Stimulated activated CD4-positive, alpha-beta T cell treated with anti-CD3 and anti-CD28 coated beads, Interleukin-1b, Interleukin-23, amount 100 ng/mL, for 4 hours (primary cell): Measurements from ENCODE around the gene CASKIN1.

ENCODE experiments used
- DNase-seq, 2 donors: peaks; one replicate each; pipeline ENCODE4 v3.0.0-alpha.2; 2020; ENCODE audit warnings: low read depth in 2 of 2

CASKIN1 gene

DNA sequence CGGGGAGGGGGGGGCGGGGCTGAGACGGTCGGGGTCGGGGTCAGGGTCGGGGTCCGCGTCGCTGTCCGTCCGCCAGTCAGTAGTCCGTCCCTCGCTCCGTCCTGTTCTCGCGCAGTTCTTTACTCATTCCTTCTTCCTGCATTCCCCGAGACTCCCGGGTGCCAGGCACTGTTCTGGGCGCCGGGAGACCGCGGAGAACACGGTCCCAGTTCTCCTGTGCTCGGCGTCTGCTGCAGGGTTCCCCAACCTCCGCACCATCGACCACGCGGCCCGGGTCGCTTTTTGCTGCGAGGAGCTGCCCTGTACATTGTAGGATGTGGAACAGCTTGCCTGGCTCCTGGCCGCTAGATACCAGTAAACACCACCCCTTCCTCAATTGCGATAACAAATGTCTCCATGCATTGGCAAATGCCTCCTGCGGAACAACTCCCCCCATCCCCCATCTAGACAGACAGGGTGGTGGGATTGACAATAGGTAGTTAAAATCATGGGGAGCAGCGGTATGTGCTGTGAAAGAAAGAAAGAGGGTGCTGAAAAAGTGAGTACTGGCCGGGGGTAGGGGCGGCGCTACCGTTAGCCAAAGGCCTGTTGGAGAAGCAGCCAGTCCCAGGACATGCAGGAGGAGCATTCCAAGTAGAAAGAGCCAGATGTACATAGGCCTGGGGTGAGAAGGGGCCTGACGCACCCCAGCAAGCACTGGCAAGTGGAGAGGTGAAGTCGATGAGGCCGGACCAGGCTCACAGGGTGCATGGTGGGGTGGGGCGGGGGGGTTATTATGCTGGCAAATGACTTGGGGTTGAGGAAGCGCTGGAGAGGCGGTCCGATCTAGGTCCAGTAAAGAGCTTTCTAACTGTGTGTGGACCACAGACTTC is 40.2 kb downstream of the CASKIN1 start:
- no peak for DNase-seq

DNA sequence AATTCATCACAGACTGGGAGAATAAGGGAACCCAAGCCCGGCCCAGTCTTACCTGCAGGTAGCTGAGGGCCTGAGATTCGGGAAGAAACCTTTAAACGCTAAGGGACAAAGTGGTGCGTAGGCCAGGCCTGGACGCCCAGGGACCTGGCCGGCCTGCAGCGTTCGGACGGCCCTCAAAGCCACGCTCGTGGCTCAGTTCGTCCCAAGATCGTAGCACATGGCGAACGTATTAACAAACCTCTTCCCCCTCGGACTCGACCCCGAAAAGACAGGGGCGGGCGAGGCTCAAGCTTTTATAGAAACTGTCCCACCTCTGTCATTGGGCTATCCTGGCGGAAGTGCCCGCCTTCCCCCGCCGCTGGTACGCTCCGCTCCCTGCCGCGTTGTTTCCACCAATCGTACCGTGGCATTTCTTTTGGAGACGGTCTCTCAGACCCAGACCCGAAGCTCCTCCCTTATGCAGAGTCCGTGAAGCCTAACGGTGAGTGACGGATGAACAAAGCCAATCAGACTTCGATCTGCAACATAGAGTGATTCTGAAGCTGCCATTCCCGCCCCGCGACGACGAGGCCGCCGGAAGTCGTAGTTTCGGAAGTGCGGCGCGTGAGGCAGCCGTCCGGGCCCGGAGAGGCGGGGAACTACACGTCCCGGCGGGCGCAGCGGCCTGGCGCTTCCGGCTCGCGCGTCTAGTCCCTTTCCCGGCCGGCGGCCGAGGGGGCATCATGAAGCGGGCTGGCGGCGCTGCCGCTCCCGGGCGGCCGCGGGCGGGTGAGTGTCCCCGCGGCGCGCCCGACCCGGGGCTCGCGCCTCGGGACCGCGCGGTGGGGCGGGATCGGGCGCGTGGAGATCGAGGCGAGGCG is 41.1 kb downstream of the CASKIN1 start, which contains the start of gene TRAF7:
Gene TRAF7, plus strand, starts transcription at position 692 of the 860 bp plus-strand sequence. CDS start 8,139 bp downstream, outside the sequence.
- peak; percentile 90 for DNase-seq

DNA sequence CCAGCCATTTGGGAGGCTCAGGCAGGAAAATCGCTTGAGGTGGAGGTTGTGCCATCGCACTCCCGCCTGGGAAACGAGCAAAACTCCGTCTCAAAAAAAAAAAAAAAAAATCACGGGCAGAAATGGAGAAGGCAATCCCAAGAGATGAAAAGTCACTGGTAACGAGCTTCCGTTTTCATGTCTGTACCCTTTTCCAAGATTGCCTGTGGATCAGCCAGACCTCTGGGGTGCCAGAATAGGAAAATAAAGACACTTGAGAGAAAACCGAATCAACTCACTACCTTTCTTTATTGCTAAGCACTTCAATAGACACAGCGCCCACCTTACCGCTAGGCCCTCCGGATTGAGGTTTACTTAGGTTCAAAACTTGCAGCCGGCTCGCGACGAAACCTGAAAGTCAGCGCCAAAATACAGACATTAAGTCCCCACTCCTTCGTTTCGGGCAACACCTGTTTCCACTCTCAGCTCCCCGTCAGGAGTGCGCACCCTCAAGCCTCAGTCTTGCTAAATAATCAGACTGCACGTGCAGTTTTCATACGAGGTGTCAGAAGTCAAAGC is 41.8 kb downstream of the CASKIN1 start:
- DNase-seq = peak in 1 of 2 donors; percentile 43

DNA sequence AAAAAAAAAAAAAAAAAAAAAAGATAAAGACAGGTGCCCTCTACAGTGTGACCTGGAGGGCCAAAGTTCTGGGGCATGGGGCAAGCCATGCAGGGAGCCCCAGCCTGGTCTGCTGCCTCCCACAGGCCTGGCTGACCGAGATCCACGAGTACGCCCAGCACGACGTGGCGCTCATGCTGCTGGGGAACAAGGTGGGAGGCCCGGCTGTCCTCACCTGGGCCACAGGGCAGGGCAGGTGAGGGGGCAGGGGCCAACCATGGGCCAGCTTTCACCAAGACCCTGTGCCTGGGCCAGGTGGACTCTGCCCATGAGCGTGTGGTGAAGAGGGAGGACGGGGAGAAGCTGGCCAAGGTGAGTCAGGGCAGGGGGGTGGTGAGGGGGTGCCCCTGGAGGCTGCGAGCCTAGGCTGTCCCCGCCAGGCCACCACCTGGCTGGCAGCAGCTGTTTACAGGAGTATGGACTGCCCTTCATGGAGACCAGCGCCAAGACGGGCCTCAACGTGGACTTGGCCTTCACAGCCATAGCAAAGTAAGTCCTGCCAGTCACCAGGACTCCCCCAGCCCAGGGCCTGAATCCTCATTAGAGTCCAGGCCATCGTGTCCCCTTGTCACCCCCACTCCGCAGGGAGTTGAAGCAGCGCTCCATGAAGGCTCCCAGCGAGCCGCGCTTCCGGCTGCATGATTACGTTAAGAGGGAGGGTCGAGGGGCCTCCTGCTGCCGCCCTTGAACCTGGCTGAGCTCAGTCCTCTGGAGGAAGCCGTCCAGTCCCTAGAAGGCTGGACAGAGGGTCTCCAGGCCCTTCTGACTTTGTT is 43.5 kb downstream of the CASKIN1 start:
- DNase-seq = peak in 1 of 2 donors; percentile 37

DNA sequence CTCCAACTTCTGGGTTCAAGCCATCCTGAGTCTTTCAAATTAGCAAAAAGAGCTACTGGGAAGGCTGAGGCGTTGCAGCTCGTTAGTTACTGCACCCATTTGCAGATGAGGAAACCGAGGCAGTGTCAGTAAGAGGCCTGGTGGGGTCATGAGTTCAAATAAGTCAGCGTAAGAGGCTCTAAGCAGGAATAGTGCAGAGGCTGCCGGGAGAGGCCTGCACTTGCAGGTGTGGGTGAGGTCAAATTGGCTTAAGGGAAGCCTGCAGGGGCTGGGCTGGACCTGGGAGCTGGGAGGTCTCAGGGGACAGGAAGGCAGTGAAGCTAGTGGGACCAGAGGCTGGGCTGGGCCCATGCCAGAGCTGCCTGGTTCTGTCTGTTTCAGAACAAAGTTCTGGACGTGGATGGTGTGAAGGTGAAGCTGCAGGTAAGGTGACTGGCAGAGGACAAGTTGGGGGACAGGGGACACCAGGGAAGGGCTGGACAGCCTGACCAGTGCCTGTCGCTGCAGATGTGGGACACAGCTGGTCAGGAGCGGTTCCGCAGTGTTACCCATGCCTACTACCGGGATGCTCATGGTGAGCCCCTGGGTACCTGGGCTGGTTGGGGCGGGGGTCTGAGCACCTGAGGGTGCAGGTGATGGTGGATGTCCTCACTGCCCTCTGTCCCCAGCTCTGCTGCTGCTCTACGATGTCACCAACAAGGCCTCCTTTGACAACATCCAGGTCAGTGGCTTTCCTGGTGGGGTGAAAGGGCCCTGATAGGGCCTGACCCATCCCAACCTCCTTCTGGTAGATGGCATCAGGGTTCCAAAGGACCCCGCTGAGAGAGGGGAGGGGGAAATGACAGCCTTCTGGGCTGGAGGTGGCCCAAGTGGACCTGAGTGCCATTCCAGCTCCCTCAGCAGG is 45.0 kb downstream of the CASKIN1 start:
- peak in 1 of 2 donors; percentile 24 for DNase-seq

DNA sequence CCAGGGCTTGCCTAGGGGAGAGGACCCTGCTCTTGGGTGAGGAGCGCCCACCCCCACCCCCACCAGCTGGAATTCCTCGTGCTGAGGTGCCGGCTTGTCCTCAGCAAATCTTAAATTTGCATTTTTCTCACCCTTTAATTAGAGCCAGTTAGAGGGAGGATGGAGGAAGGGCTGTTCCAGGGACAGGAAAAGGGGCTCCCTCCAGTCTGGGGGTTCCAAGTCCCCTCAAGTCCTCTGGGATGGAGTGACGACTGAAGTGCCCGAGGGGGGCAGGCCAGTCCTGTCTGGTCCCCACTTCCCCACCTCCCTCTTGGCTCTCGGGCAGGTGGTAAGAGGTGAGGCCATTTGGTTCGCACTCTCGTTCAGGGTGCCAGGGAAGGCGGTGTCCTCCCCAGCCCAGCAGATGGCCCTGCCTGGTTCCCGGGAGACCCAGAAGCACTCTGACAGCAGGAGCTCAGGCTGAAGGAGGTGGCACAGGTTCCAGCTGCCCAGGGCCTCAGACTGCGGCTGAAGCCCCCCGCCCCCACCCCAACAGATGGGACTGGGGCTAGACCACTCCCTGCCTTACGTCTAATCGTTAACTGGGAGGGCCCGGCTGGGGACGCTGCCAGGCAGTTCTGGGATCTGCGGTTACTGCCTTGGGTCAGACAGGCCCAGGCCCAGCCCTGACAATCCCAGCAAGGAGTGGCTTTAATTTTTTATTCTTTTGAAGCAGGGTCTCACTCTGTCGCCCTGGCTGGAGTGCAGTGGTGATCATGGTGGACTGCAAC is 45.8 kb downstream of the CASKIN1 start:
- DNase-seq = peak in 1 of 2 donors; percentile 23

DNA sequence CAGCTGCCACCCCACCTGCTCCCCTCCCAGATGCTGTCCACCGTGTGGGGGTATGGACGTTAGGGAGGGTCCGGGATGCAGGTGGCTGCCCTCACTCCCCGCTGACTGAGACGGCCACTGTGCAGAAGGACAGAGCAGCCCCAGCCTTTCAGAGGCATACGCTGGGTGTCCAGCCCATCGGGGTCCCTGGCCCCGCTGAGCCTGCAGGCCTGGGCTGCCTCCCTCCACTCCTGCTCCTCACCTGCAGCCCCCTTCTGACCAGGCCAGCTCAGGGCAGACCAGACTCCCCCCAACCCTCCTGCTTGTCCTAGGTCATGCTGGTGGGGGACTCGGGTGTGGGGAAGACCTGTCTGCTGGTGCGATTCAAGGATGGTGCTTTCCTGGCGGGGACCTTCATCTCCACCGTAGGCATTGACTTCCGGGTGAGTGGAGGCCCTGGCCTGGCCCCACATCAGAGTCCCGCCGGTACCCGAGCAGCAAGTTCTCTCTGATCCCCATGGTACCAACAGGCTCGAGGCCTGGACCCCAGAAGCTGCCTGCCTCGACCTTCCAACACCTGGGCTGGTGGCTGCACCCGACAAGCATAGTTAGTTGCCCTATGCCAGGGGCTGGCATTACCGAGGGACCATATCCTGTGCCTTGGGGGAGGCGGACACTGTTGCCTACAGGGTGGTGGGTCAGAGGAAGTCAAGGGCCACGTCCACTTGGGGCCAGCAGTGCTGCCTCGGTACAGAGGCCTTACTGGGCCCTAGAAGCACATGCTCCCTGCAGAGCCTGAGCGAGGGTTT is 46.6 kb downstream of the CASKIN1 start:
- DNase-seq = peak in 1 of 2 donors; percentile 24

DNA sequence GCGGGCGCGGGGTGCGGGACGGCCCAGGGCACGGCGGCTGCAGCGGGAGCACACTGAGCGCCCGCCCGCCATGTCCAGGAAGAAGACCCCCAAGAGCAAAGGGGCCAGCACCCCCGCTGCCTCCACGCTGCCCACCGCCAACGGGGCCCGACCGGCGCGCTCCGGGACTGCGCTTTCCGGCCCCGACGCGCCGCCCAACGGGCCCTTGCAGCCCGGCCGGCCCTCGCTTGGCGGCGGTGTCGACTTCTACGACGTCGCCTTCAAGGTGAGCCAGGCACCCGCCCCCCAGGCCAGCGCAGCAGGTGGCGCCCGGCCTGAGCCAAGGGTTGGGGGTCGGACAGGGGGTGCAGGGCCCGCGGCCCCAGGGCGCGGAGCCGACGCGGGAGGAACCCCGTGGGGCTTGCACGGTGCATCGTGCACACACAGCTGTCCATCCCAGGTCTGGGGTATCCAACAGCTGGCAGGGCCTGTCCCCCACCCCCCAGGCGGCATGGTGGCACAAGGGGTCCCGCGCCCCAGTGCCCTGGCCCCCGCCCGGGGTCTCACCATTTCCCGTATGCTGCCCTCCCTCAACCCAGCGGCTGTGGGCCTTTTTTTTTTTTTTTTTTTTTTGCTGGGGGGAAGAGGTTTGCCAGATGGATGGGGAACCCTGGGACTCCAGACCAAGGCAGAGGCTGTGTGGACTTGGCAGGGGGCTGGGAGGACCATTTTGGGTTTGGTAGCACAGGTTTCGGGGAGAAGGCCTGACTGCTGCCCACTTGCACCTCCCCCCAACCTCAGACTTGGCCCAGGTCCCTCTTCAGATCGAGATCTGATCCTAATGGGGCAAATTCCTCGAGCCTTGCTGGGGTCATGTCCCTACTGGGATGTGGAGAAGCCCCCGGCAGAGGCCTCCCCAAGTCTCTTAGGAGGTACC is 47.4 kb downstream of the CASKIN1 start:
- no peak for DNase-seq

DNA sequence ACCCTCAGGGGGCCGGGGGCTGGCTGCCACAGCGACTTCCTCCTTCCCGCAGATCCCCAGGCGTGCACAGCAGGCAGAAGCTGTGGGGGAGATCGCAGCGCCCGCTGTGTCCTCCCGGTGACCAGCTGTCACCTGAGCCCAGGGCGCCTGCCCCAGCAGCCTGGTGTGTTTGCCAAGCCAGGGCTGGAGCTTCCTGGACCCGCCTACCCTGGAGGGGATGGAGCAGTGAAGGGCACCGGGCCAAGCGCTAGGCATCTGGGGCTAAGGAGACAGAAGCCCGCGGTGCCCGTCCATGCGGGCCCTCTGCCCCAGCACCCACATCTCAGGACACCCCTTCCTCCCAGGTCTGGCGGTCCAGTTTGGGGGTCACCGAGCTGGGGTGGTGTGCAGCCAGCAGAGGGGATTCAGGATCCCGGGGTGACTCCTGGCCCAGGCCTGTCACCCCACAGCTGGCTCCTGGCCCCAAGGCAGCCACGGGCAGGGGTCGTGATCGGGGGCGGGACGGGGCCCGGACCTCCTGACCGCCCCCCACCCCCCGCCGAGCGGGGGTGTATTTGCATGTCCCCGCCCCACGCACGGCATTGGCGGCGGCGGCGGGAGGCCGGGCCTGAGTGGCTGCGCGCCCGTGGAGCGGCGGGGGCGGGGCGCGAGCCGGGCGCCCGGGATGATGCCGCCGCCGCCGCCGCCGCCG is 48.3 kb downstream of the CASKIN1 start, which contains the start of gene RAB26:
Gene RAB26, plus strand, starts transcription at position 645 of the 691 bp plus-strand sequence. CDS start 159 bp downstream, outside the sequence.
- DNase-seq = peak in 1 of 2 donors; percentile 49

DNA sequence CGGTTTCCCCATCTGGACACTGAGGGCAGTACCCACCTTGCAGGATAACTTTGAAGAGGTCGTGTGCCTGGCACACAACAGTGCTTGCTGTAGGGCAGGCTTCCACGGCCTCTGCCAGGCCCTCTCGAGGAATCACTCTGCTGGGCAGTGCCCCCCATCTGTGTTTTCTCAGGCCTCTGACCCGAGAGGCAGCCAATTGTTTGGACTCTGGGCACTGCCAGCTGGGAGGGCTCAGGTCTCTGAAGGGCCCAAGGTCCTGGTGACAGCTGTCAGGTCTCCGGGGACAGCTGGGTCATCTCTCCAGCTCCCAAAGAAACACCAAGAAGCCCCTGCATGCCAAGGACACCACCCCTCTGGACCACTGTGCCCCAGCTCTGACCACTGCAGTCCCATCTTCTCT is 49.0 kb downstream of the CASKIN1 start:
- DNase-seq = no peak

DNA sequence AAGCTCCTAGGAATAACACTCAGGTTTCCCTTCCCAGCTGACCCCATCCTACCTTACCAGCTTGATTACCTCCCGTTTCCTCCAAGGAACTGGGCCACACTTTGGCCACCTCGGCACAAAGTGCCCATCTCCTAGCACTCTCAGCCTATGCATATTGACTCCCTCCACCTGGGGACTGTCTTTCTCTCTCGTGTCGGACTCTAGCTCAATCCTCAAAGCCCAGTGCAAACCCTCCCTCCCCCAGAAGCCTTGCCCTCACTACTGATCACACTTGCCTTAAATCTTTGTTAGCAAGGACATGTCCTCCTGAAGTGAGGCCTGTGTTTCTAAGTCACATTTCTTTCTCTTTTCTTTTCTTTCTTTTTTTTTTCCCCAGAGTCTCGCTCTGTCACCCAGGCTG is 50.6 kb downstream of the CASKIN1 start:
- no peak for DNase-seq

DNA sequence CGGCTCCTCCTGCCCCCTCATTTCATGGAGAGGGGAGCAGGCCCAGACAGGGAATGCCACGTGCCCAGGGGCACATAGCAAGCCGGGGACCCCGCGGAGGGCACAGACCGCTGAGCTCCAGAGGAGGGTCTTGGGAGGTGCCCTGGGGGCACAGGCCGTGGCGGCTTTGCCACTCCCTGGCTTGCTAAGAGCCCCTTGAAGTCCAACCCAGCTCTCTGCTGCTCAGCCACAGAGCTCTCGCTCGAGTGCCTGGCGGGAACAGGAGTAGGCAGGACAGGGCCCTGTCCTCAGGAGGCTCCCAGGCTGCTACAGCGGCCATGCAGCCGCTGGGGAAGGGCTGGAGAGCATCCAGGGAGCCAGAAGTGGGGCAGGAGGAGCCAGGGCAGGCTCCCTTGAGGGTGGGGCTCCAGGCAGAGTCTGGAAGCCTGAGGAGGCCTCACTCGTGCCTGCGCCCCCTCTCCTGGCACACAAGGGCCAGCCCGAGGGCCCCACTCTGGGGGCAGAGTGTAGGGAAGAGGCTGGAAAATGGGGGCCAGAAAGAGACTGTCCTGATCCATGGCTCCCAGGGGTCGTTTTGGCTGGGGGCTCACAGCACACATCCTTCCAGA is 52.4 kb downstream of the CASKIN1 start:
- DNase-seq = no peak

DNA sequence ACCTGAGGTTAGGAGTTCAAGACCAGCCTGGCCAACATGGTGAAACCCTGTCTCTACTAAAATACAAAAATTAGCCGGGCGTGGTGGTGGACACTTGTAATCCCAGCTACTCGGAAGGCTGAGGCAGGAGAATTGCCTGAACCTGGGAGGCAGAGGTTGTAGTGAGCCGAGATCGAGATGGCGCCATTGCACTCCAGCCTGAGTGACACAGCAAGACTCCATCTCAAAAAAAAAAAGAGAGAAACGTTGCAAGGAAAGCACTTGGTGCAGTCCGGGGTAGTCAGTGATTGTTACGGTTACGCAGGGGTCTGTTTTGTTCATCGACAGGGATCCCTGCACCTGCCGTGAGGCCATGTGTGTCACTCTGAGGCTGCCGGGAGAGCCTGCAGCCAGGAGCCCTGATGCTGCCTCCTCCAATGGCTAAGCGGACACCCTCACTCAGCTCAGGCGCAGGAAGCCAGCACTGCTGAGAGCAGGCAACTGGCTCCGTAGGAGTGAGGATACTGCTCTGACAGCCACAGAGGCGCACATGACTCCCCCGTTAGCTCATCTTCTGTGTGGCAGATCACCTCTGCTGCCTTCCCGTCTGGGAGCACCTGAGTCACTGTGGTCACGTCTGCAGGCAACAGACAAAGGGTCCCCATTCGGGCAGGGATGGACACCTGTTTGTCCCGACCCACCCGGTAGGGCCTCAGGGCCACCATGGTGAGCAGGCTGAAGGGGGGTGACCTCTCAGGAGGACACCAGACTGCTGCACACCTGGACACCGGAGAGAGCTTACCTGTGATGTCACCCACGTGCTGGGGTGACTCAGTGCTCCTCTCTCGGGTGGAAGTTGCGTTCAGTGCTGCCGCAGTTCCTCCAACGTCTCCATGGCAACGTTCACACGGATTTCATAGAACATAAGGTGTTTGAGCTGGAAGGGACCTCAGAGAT is 53.2 kb downstream of the CASKIN1 start:
- no peak for DNase-seq

DNA sequence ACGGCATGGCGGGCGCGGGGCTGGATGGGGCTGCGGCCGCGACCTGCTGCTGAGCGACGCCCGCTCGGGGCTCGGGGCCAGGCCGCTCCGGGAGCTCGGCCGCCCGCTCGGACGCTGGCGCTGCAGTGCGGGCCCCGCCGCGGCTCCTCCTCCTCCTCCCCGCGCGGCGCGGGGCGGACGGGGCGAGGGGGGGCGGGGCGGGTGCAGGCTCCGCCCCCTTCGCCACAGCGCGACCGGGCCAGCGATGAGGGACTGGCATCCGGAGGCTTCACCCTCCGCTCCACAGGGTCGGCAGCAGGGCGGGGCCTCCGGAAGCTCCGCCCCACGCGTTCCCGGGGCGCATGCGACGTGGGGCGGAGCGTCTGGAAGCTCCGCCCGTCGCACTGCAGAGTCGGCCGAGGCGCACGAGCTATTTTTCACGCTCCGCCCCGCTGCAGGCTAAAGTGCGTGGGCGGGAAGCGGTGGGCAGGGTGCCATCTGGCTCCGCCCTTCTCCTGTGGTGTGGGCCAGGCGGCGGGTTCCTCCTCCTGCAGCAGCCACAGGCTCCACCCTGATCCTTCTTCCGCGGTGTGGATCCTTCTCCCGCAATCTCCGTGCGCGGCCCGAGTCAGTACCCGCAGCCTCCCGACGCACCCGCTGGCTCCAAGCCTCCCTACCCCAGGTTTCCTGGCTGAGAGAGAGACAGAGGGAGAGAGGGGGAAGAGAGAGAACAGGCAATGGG is 60.5 kb downstream of the CASKIN1 start, which contains the start of gene PKD1:
Gene PKD1, minus strand, starts transcription at position 129 of the 721 bp plus-strand sequence. CDS start 209 bp downstream, outside the sequence.
- DNase-seq = peak; percentile 98 to 100
